Smooth muscle cell (in vitro differentiated cells): ENCODE results near the gene ATP6V0E1. TPM values are rescaled to one million over a fixed set of nuclear protein-coding genes. Genes with fewer than 3 reads are reported as not detected.

ENCODE experiments used
- DNase-seq: peaks from one replicate; lab custom pipeline; 2025; ENCODE audit not compliant: unreplicated experiment; lab: John Stamatoyannopoulos, UW
- H2AFZ ChIP-seq: fragments of 200-600 bp; sonication (generic); 2 replicates; pipeline ENCODE4 v1.6.0; 2016; ENCODE audit warnings: antibody characterized with exemption, low read depth, mild to moderate bottlenecking
- H3F3A ChIP-seq: fragments of 200-600 bp; sonication (generic); 2 replicates; pipeline ENCODE4 v1.6.0; 2017; ENCODE audit warnings: antibody characterized with exemption, low read depth
- H3K27ac ChIP-seq: fragments of 200-600 bp; sonication (generic); 2 replicates; pipeline ENCODE4 v1.5.1; 2016; ENCODE audit warnings: low read depth, mild to moderate bottlenecking
- H3K27me3 ChIP-seq: fragments of 200-600 bp; sonication (generic); 2 replicates; pipeline ENCODE4 v1.6.1; 2016; ENCODE audit warnings: low read depth, mild to moderate bottlenecking
- H3K36me3 ChIP-seq: fragments of 200-600 bp; sonication (generic); 2 replicates; pipeline ENCODE4 v1.5.1; 2016; ENCODE audit warnings: low read depth
- H3K4me1 ChIP-seq: fragments of 200-600 bp; sonication (generic); 2 replicates; pipeline ENCODE4 v1.5.1; 2016; ENCODE audit warnings: low read depth
- H3K4me2 ChIP-seq: fragments of 200-600 bp; sonication (generic); 2 replicates; pipeline ENCODE4 v1.6.0; 2016; ENCODE audit warnings: mild to moderate bottlenecking
- H3K4me3 ChIP-seq: fragments of 200-600 bp; sonication (generic); 2 replicates; pipeline ENCODE4 v1.5.1; 2016; ENCODE audit warnings: mild to moderate bottlenecking
- H3K79me2 ChIP-seq: fragments of 200-600 bp; sonication (generic); 2 replicates; pipeline ENCODE4 v1.6.0; 2016; ENCODE audit warnings: low read depth, mild to moderate bottlenecking
- H3K9ac ChIP-seq: fragments of 200-600 bp; sonication (generic); 2 replicates; pipeline ENCODE4 v1.6.0; 2016; ENCODE audit warnings: low read depth
- H3K9me3 ChIP-seq: fragments of 200-600 bp; sonication (generic); replicated peaks from 2 replicates; pipeline ENCODE4 v1.5.1; 2016; ENCODE audit warnings: low read depth
- H4K20me1 ChIP-seq: fragments of 200-600 bp; sonication (generic); 2 replicates; pipeline ENCODE4 v1.6.0; 2016; ENCODE audit warnings: low read depth
- CTCF ChIP-seq: fragments of 200-600 bp; sonication (generic); IDR thresholded peaks from 2 replicates; pipeline ENCODE4 v1.5.1; 2017; ENCODE audit warnings: borderline replicate concordance, mild to moderate bottlenecking, antibody characterized with exemption; ENCODE audit not compliant: insufficient read depth, poor library complexity, severe bottlenecking
- WGBS: methylation state at CpG from one replicate; pipeline ENCODE4 v1.1.7; 2016; ENCODE audit warnings: low lambda C conversion rate; 5-methylcytosine and 5-hydroxymethylcytosine counted together
- polyA plus RNA-seq: library from polyadenylated mRNA; unstranded; fragments of >200 nt; fragmentation: Nextera tagmentation; extraction: Ambion mirVana; gene quantifications from 2 replicates; pipeline ENCODE4 v1.2.1, GENCODE V29; 2016
- total RNA-seq: library from RNA; depleted of rRNA; stranded (reverse); fragments of >200 nt; gene quantifications from 2 replicates; pipeline ENCODE4 v1.2.3, GENCODE V29; 2014

Gene ATP6V0E1
- total and polyA plus RNA-seq, 2 experiments from 2014 or later, result 247 to 431 TPM

GRCh38 chr5:172954751-172955159 is 28.8 kb upstream of the ATP6V0E1 start:
- Histone ChIP-seq H3K27ac (peak overlapping the region; percentile 60), H3K9ac (no peak overlapping the region)

GRCh38 chr5:172956228-172956627 is 27.3 kb upstream of the ATP6V0E1 start:
- Histone ChIP-seq H3K4me2 (no peak overlapping the region), H3K27ac (peak overlapping the region; percentile 58)
- WGBS, result 93% methylated on average over 3 of the region's 3 CpGs

More at GRCh38 chr5:172954751-172955159, 28.8 kb upstream of the ATP6V0E1 start:
- no peak overlapping the region for H3K4me3 ChIP-seq
- H3F3A ChIP-seq, result peaks cover 19% of the 10 kb centered on the region
- DNase-seq, result no peak
- no peak for TF ChIP-seq CTCF
- no peaks in the 10 kb centered on the region for H3K27me3 ChIP-seq
- no peaks in the 10 kb centered on the region for H3K79me2 ChIP-seq
- H3K36me3 ChIP-seq, result no peaks in the 10 kb centered on the region
- H3K9me3 ChIP-seq, result no peaks in the 10 kb centered on the region
- H3K4me2 ChIP-seq, result no peak overlapping the region
- H3K4me1 ChIP-seq, result no peaks in the 10 kb centered on the region
- WGBS, result 95% methylated on average over 8 of the region's 8 CpGs
- H4K20me1 ChIP-seq, result no peaks in the 10 kb centered on the region
- no peak overlapping the region for H2AFZ ChIP-seq

GRCh38 chr5:172956936-172957335 is 26.6 kb upstream of the ATP6V0E1 start:
- no peak overlapping the region for H3K27ac ChIP-seq
- no peaks in the 10 kb centered on the region for H3K27me3 ChIP-seq
- peaks cover 19% of the 10 kb centered on the region for H3F3A ChIP-seq
- no peaks in the 10 kb centered on the region for H3K36me3 ChIP-seq
- H3K79me2 ChIP-seq, result peaks cover 15% of the 10 kb centered on the region
- H3K4me2 ChIP-seq, result no peak overlapping the region
- H3K4me1 ChIP-seq, result peaks cover 7% of the 10 kb centered on the region
- no peak overlapping the region for H2AFZ ChIP-seq
- WGBS, result 95% methylated on average over 4 of the region's 4 CpGs
- DNase-seq, result no peak
- no peaks in the 10 kb centered on the region for H3K9me3 ChIP-seq
- no peak for TF ChIP-seq CTCF
- H3K4me3 ChIP-seq, result no peak overlapping the region
- H3K9ac ChIP-seq, result no peak overlapping the region
- H4K20me1 ChIP-seq, result no peaks in the 10 kb centered on the region

More at GRCh38 chr5:172956228-172956627, 27.3 kb upstream of the ATP6V0E1 start:
- Histone ChIP-seq H3K9ac (no peak overlapping the region), H3F3A (peaks cover 19% of the 10 kb centered on the region), H3K27me3 (no peaks in the 10 kb centered on the region), H3K79me2 (peaks cover 11% of the 10 kb centered on the region), H3K4me3 (no peak overlapping the region), H3K4me1 (peaks cover 7% of the 10 kb centered on the region), H3K36me3 (no peaks in the 10 kb centered on the region), H2AFZ (no peak overlapping the region), H4K20me1 (no peaks in the 10 kb centered on the region), H3K9me3 (no peaks in the 10 kb centered on the region)
- TF ChIP-seq CTCF, result no peak
- no peak for DNase-seq

- Histone ChIP-seq H3K4me2 (no peak overlapping the region), H3K27ac (no peak overlapping the region), H4K20me1 (no peaks in the 10 kb centered on the region), H3K27me3 (no peaks in the 10 kb centered on the region), H2AFZ (no peak overlapping the region), H3K9me3 (no peaks in the 10 kb centered on the region), H3K79me2 (peaks cover 19% of the 10 kb centered on the region), H3F3A (peaks cover 19% of the 10 kb centered on the region), H3K4me3 (no peak overlapping the region), H3K9ac (no peak overlapping the region), H3K36me3 (no peaks in the 10 kb centered on the region), H3K4me1 (peaks cover 7% of the 10 kb centered on the region)
- DNase-seq, result no peak
- WGBS, result 91% methylated on average over 5 of the region's 5 CpGs
- TF ChIP-seq CTCF, result no peak
These were observed 26.1 kb upstream of the ATP6V0E1 start for GRCh38 chr5:172957458-172957857.
